ENCODE data around the gene SHC4. TPM values are rescaled to one million over a fixed set of nuclear protein-coding genes. Genes with fewer than 3 reads are reported as not detected.

The SHC4 gene
- polyA plus RNA-seq, 1 donor (not counting 4 experiments of a cell fraction or from before 2014, with no cell fraction given): 0.94 TPM

- no peak overlapping the region for H3K27ac ChIP-seq (ENCODE audit: control insufficient read depth, insufficient read depth, low read length)
- H3K9ac ChIP-seq (ENCODE audit: control insufficient read depth, extremely low read depth, insufficient read depth, low read length): no peak overlapping the region
- H3K27me3 ChIP-seq (ENCODE audit: control insufficient read depth, extremely low read depth, insufficient read depth, low read length): peaks cover 5% of the 10 kb centered on the region
- no peak for DNase-seq (ENCODE audit: low read depth, low spot score)
- H3K9me3 ChIP-seq (ENCODE audit: control insufficient read depth, low read depth, low read length): no peaks in the 10 kb centered on the region
- H3K4me1 ChIP-seq (ENCODE audit: control insufficient read depth, extremely low read depth, insufficient read depth, low read length): peaks cover 40% of the 10 kb centered on the region
- no peaks in the 10 kb centered on the region for H3K9me1 ChIP-seq (ENCODE audit: control insufficient read depth, extremely low read depth, insufficient read depth, low read length)
- TF ChIP-seq EZH2 (IDR thresholded peaks at IDR 0.05; ENCODE audit: low read length): no peak
- peak; percentile 65 to 85 (median 79) for TF ChIP-seq CTCF (optimal IDR thresholded peaks at IDR 0.05 in 1 of 3, IDR thresholded peaks at IDR 0.05 in 1 of 3, conservative IDR thresholded peaks at IDR 0.05 in 1 of 3; ENCODE audit: extremely low read depth in 1 of 3, insufficient read depth in 2 of 3, low read length in 3 of 3)
- dilution Hi-C loops (cut with MboI; ENCODE audit: extremely low pct_ligation_motif_present, low sequenced_read_pairs): no loop called here
- no peaks in the 10 kb centered on the region for H4K20me1 ChIP-seq (ENCODE audit: control insufficient read depth, extremely low read depth, insufficient read depth, low read length)
- H3K36me3 ChIP-seq (ENCODE audit: control insufficient read depth in 2 of 2, extremely low read depth in 1 of 2, insufficient read depth in 2 of 2, low read length in 2 of 2): no peaks in the 10 kb centered on the region
- no peak overlapping the region for H3K4me3 ChIP-seq (ENCODE audit: control insufficient read depth in 2 of 3, extremely low read depth in 1 of 3, insufficient read depth in 2 of 3, low read depth in 1 of 3, low read length in 3 of 3)
- H2AFZ ChIP-seq (ENCODE audit: control insufficient read depth, low read length): no peak overlapping the region
- FAIRE-seq: peak; percentile 39
- H3K4me2 ChIP-seq (ENCODE audit: control insufficient read depth, extremely low read depth, insufficient read depth, low read depth, low read length): no peak overlapping the region
- no peaks in the 10 kb centered on the region for H3K79me2 ChIP-seq (ENCODE audit: control insufficient read depth, insufficient read depth, low read length)
These were observed 2.3 kb upstream of the SHC4 start for GRCh38 chr15:48965972-48966371.

GRCh38 chr15:48964898-48965297 is 1.2 kb upstream of the SHC4 start:
- no peak for TF ChIP-seq CTCF (optimal IDR thresholded peaks at IDR 0.05 in 1 of 3, IDR thresholded peaks at IDR 0.05 in 1 of 3, conservative IDR thresholded peaks at IDR 0.05 in 1 of 3; ENCODE audit: extremely low read depth in 1 of 3, insufficient read depth in 2 of 3, low read length in 3 of 3)
- no peak for TF ChIP-seq EZH2 (IDR thresholded peaks at IDR 0.05; ENCODE audit: low read length)
- Histone ChIP-seq H3K4me2 (ENCODE audit: control insufficient read depth, extremely low read depth, insufficient read depth, low read depth, low read length) (no peak overlapping the region), H3K4me1 (ENCODE audit: control insufficient read depth, extremely low read depth, insufficient read depth, low read length) (peaks cover 40% of the 10 kb centered on the region), H3K4me3 (ENCODE audit: control insufficient read depth in 2 of 3, extremely low read depth in 1 of 3, insufficient read depth in 2 of 3, low read depth in 1 of 3, low read length in 3 of 3) (no peak overlapping the region), H3K9me3 (ENCODE audit: control insufficient read depth, low read depth, low read length) (no peaks in the 10 kb centered on the region), H4K20me1 (ENCODE audit: control insufficient read depth, extremely low read depth, insufficient read depth, low read length) (no peaks in the 10 kb centered on the region), H3K36me3 (ENCODE audit: control insufficient read depth in 2 of 2, extremely low read depth in 1 of 2, insufficient read depth in 2 of 2, low read length in 2 of 2) (no peaks in the 10 kb centered on the region), H3K79me2 (ENCODE audit: control insufficient read depth, insufficient read depth, low read length) (no peaks in the 10 kb centered on the region), H3K9me1 (ENCODE audit: control insufficient read depth, extremely low read depth, insufficient read depth, low read length) (no peaks in the 10 kb centered on the region), H2AFZ (ENCODE audit: control insufficient read depth, low read length) (no peak overlapping the region), H3K9ac (ENCODE audit: control insufficient read depth, extremely low read depth, insufficient read depth, low read length) (no peak overlapping the region), H3K27ac (ENCODE audit: control insufficient read depth, insufficient read depth, low read length) (no peak overlapping the region), H3K27me3 (ENCODE audit: control insufficient read depth, extremely low read depth, insufficient read depth, low read length) (peaks cover 5% of the 10 kb centered on the region)
- no peak for DNase-seq (ENCODE audit: low read depth, low spot score)
- dilution Hi-C loops (cut with MboI; ENCODE audit: extremely low pct_ligation_motif_present, low sequenced_read_pairs): no loop called here
- no peak for FAIRE-seq
